ENCODE data around the gene GLTP. TPM values are rescaled to one million over a fixed set of nuclear protein-coding genes. Genes with fewer than 3 reads are reported as not detected.

Gene GLTP
- total RNA-seq, 1 donor from 2014 or later: 23.8 TPM

GRCh38 chr12:109920261-109920780, 40.0 kb upstream of the GLTP start:
- Mint-ChIP-seq H3K4me1 (no peaks in the 10 kb centered on the region), H3K27ac (no peak overlapping the region), H3K36me3 (peaks cover 24% of the 10 kb centered on the region), H3K9me3 (no peaks in the 10 kb centered on the region), H3K4me3 (no peak overlapping the region), H3K27me3 (ENCODE audit: low read depth) (no peaks in the 10 kb centered on the region)
- DNase-seq (ENCODE audit: low spot score in 2 of 2, unreplicated experiment in 2 of 2): no peak
- no peak for TF ChIP-seq CTCF (IDR thresholded peaks at IDR 0.05; ENCODE audit: unreplicated experiment)

- no peak for TF ChIP-seq CTCF (IDR thresholded peaks at IDR 0.05; ENCODE audit: unreplicated experiment)
- peaks cover 27% of the 10 kb centered on the region for H3K36me3 Mint-ChIP-seq
Measured at GRCh38 chr12:109919456-109919855, 39.1 kb upstream of the GLTP start.

GRCh38 chr12:109916045-109916444, 35.7 kb upstream of the GLTP start:
- Mint-ChIP-seq H3K4me1 (no peaks in the 10 kb centered on the region), H3K9me3 (no peaks in the 10 kb centered on the region), H3K36me3 (peaks cover 34% of the 10 kb centered on the region), H3K27me3 (ENCODE audit: low read depth) (no peaks in the 10 kb centered on the region), H3K27ac (no peak overlapping the region), H3K4me3 (no peak overlapping the region)
- no peak for DNase-seq (ENCODE audit: low spot score in 2 of 2, unreplicated experiment in 2 of 2)
- no peak for TF ChIP-seq CTCF (IDR thresholded peaks at IDR 0.05; ENCODE audit: unreplicated experiment)

More at GRCh38 chr12:109919456-109919855, 39.1 kb upstream of the GLTP start:
- DNase-seq (ENCODE audit: low spot score in 2 of 2, unreplicated experiment in 2 of 2): no peak
- Mint-ChIP-seq H3K4me1 (no peaks in the 10 kb centered on the region), H3K9me3 (no peaks in the 10 kb centered on the region), H3K27me3 (ENCODE audit: low read depth) (no peaks in the 10 kb centered on the region), H3K27ac (no peak overlapping the region), H3K4me3 (no peak overlapping the region)

GRCh38 chr12:109915171-109916040, 35.1 kb upstream of the GLTP start:
- no peak for DNase-seq (ENCODE audit: low spot score in 2 of 2, unreplicated experiment in 2 of 2)
- H3K4me1 Mint-ChIP-seq: no peaks in the 10 kb centered on the region
- no peaks in the 10 kb centered on the region for H3K9me3 Mint-ChIP-seq
- H3K27me3 Mint-ChIP-seq (ENCODE audit: low read depth): no peaks in the 10 kb centered on the region
- no peak for TF ChIP-seq CTCF (IDR thresholded peaks at IDR 0.05; ENCODE audit: unreplicated experiment)
- H3K4me3 Mint-ChIP-seq: no peak overlapping the region
- no peak overlapping the region for H3K27ac Mint-ChIP-seq
- peaks cover 40% of the 10 kb centered on the region for H3K36me3 Mint-ChIP-seq

- Mint-ChIP-seq H3K4me3 (no peak overlapping the region), H3K9me3 (no peaks in the 10 kb centered on the region), H3K27ac (no peak overlapping the region), H3K4me1 (no peaks in the 10 kb centered on the region), H3K27me3 (ENCODE audit: low read depth) (no peaks in the 10 kb centered on the region), H3K36me3 (peaks cover 36% of the 10 kb centered on the region)
- no peak for DNase-seq (ENCODE audit: low spot score in 2 of 2, unreplicated experiment in 2 of 2)
- no peak for TF ChIP-seq CTCF (IDR thresholded peaks at IDR 0.05; ENCODE audit: unreplicated experiment)
Measured at GRCh38 chr12:109914461-109914860, 34.1 kb upstream of the GLTP start.
